NB4 (cell line): ENCODE results near the gene GSDME.

Experiments used
- CTCF ChIP-seq: IDR thresholded peaks from one replicate; pipeline ENCODE4 v1.5.1; 2012; ENCODE audit warnings: low read depth, low read length
- MAX ChIP-seq: IDR thresholded peaks from 2 replicates; pipeline ENCODE4 v1.6.1; 2011; ENCODE audit warnings: low read depth, low read length

GRCh38 chr7:24723178-24723530 is 34.1 kb downstream of the GSDME start:
- TF ChIP-seq MAX (no peak), CTCF (no peak)
